IMR-90 (cell line): ENCODE data around the gene RPN1. TPM values are rescaled to one million over a fixed set of nuclear protein-coding genes. Genes with fewer than 3 reads are reported as not detected.

Experiments used
- ATAC-seq: fragments of 200-7000 bp; cut with Tn5 transposase; 2 replicates; pipeline ENCODE4 v1.9.1; 2020; ENCODE audit warnings: low read depth, mild to moderate bottlenecking, moderate library complexity
- BruUV-seq: library from RNA; stranded (reverse); fragments of 400-500 nt; replicated peaks from 2 replicates; lab custom pipeline; 2021; lab: Mats Ljungman, UMichigan
- CTCF ChIA-PET: fragments of 300-600 bp; formaldehyde crosslinking; extraction: SDS; loops from one replicate; lab custom pipeline; 2021; ENCODE audit warnings: antibody characterized with exemption; lab: Yijun Ruan, JAX
- POLR2A ChIA-PET: fragments of 300-600 bp; sonication (Branson Sonifier 250); formaldehyde crosslinking; loops from one replicate; lab custom pipeline; 2022; ENCODE audit warnings: antibody characterized with exemption; ENCODE audit not compliant: unreplicated experiment; lab: Charles Lee
- DNase-seq: peaks from one replicate; pipeline ENCODE4 v3.0.0; 2013
- H2AFZ ChIP-seq: replicated peaks from 2 replicates; pipeline ENCODE3; 2013; ENCODE audit warnings: low read length, mild to moderate bottlenecking; ENCODE audit not compliant: poor library complexity
- H2AK5ac ChIP-seq: 2 replicates; pipeline ENCODE4 v1.6.1; 2013; ENCODE audit warnings: low read depth, low read length, inconsistent platforms
- H2AK9ac ChIP-seq: replicated peaks from 2 replicates; pipeline ENCODE3; 2013; ENCODE audit warnings: mild to moderate bottlenecking, low read depth, low read length, moderate library complexity; ENCODE audit not compliant: poor library complexity
- H2BK120ac ChIP-seq: 2 replicates; pipeline ENCODE4 v1.6.1; 2013; ENCODE audit warnings: low read depth, low read length, inconsistent platforms
- H2BK15ac ChIP-seq: 3 replicates; pipeline ENCODE4 v1.6.1; 2013; ENCODE audit warnings: low read depth, low read length, inconsistent platforms
- H2BK20ac ChIP-seq: 2 replicates; pipeline ENCODE4 v1.6.1; 2013; ENCODE audit warnings: low read depth, mild to moderate bottlenecking, inconsistent platforms, low read length, moderate library complexity
- H2BK5ac ChIP-seq: 2 replicates; pipeline ENCODE4 v1.6.1; 2013; ENCODE audit warnings: mild to moderate bottlenecking, low read depth, low read length, inconsistent platforms; ENCODE audit not compliant: poor library complexity, severe bottlenecking
- H3K14ac ChIP-seq: replicated peaks from 2 replicates; pipeline ENCODE4 v1.6.1; 2013; ENCODE audit warnings: low read depth, low read length, inconsistent platforms
- H3K18ac ChIP-seq: 2 replicates; pipeline ENCODE4 v1.6.1; 2013; ENCODE audit warnings: low read depth, low read length, control low read depth
- H3K23ac ChIP-seq: 2 replicates; pipeline ENCODE4 v1.6.1; 2013; ENCODE audit warnings: low read depth, low read length, inconsistent platforms
- H3K27ac ChIP-seq: 2 replicates; pipeline ENCODE4 v1.5.1; 2013; ENCODE audit warnings: mild to moderate bottlenecking, control low read depth, low read length; ENCODE audit not compliant: insufficient read depth
- H3K27me3 ChIP-seq: 2 replicates; pipeline ENCODE4 v1.6.1; 2013; ENCODE audit warnings: low read length; ENCODE audit not compliant: control insufficient read depth, insufficient read depth
- H3K36me3 ChIP-seq: 2 replicates; pipeline ENCODE4 v1.6.1; 2013; ENCODE audit warnings: low read length, mixed read lengths; ENCODE audit not compliant: control insufficient read depth, insufficient read depth
- H3K4ac ChIP-seq: 2 replicates; pipeline ENCODE4 v1.6.1; 2013; ENCODE audit warnings: low read depth, low read length, inconsistent platforms
- H3K4me1 ChIP-seq: 2 replicates; pipeline ENCODE4 v1.6.1; 2013; ENCODE audit warnings: low read length, mixed read lengths; ENCODE audit not compliant: control insufficient read depth, insufficient read depth
- H3K4me2 ChIP-seq: 2 replicates; pipeline ENCODE4 v1.6.1; 2013; ENCODE audit warnings: low read depth, mild to moderate bottlenecking, control low read depth, low read length, moderate library complexity
- H3K4me3 ChIP-seq: 2 replicates; pipeline ENCODE4 v1.5.1; 2013; ENCODE audit warnings: low read depth, mild to moderate bottlenecking, control low read depth, low read length, moderate library complexity; ENCODE audit not compliant: insufficient read depth
- H3K56ac ChIP-seq: 2 replicates; pipeline ENCODE4 v1.6.1; 2013; ENCODE audit warnings: low read length, inconsistent platforms; ENCODE audit not compliant: insufficient read depth; ENCODE audit errors: extremely low read depth
- H3K79me1 ChIP-seq, 2 experiments: 2 replicates each; pipeline ENCODE4 v1.6.1; 2013; ENCODE audit warnings: low read length in 2 of 2, inconsistent platforms in 1 of 2, low read depth in 1 of 2
- H3K9ac ChIP-seq: 2 replicates; pipeline ENCODE4 v1.6.1; 2013; ENCODE audit warnings: low read depth, low read length, control low read depth
- H3K9me1 ChIP-seq: 2 replicates; pipeline ENCODE4 v1.6.1; 2013; ENCODE audit warnings: low read length, inconsistent platforms; ENCODE audit not compliant: insufficient read depth
- H3K9me3 ChIP-seq: 2 replicates; pipeline ENCODE4 v1.6.1; 2013; ENCODE audit warnings: low read length; ENCODE audit not compliant: control insufficient read depth, insufficient read depth
- H4K20me1 ChIP-seq: 2 replicates; pipeline ENCODE4 v1.6.1; 2013; ENCODE audit warnings: low read length, inconsistent platforms; ENCODE audit not compliant: insufficient read depth
- H4K5ac ChIP-seq: 2 replicates; pipeline ENCODE4 v1.6.1; 2013; ENCODE audit warnings: mild to moderate bottlenecking, low read depth, low read length, control low read depth
- H4K8ac ChIP-seq, 2 experiments: 2 replicates each; pipeline ENCODE4 v1.6.1; 2013; ENCODE audit warnings: low read depth in 2 of 2, low read length in 2 of 2, control low read depth in 1 of 2, inconsistent platforms in 1 of 2
- H4K91ac ChIP-seq: 2 replicates; pipeline ENCODE4 v1.6.1; 2013; ENCODE audit warnings: low read depth, low read length, inconsistent platforms; ENCODE audit not compliant: insufficient read depth
- BHLHE40 ChIP-seq: fragments of 150-350 bp; IDR thresholded peaks from 2 replicates; pipeline ENCODE4 v1.6.1; 2016; ENCODE audit warnings: mild to moderate bottlenecking, low read depth, low read length
- CEBPB ChIP-seq: IDR thresholded peaks from 2 replicates; pipeline ENCODE4 v1.6.1; 2012; ENCODE audit warnings: low read depth, low read length, improper control_type of control experiment
- CHD1 ChIP-seq: IDR thresholded peaks from 2 replicates; pipeline ENCODE4 v1.6.1; 2012; ENCODE audit warnings: low read depth, low read length, improper control_type of control experiment
- CTCF ChIP-seq: conservative IDR thresholded peaks from 2 replicates; pipeline ENCODE4 v1.5.1; 2012; ENCODE audit warnings: mild to moderate bottlenecking, low read depth, low read length, improper control_type of control experiment
- ELK1 ChIP-seq: fragments of 150-350 bp; IDR thresholded peaks from 2 replicates; pipeline ENCODE4 v1.6.1; 2016; ENCODE audit warnings: low read depth, mild to moderate bottlenecking, low read length, moderate library complexity, borderline replicate concordance
- FOS ChIP-seq: fragments of 150-350 bp; IDR thresholded peaks from 2 replicates; pipeline ENCODE4 v1.6.1; 2016; ENCODE audit warnings: low read depth, low read length
- MAFK ChIP-seq: IDR thresholded peaks from 2 replicates; pipeline ENCODE4 v1.6.1; 2012; ENCODE audit warnings: low read depth, low read length, improper control_type of control experiment
- MAZ ChIP-seq: IDR thresholded peaks from 2 replicates; pipeline ENCODE4 v1.6.1; 2012; ENCODE audit warnings: low read depth, mild to moderate bottlenecking, low read length, improper control_type of control experiment, moderate library complexity, borderline replicate concordance
- MXI1 ChIP-seq: IDR thresholded peaks from 2 replicates; pipeline ENCODE4 v1.6.1; 2012; ENCODE audit warnings: low read depth, mild to moderate bottlenecking, low read length, moderate library complexity, borderline replicate concordance
- NFE2L2 ChIP-seq: fragments of 150-350 bp; IDR thresholded peaks from 2 replicates; pipeline ENCODE4 v1.6.1; 2016; ENCODE audit warnings: low read depth, mild to moderate bottlenecking, low read length
- POLR2A ChIP-seq: IDR thresholded peaks from 2 replicates; pipeline ENCODE4 v1.6.1; 2012; ENCODE audit warnings: mild to moderate bottlenecking, low read depth, low read length
- RAD21 ChIP-seq: IDR thresholded peaks from 2 replicates; pipeline ENCODE4 v1.6.1; 2012; ENCODE audit warnings: low read length, improper control_type of control experiment
- RCOR1 ChIP-seq: IDR thresholded peaks from 2 replicates; pipeline ENCODE4 v1.6.1; 2012; ENCODE audit warnings: mild to moderate bottlenecking, low read length, improper control_type of control experiment; ENCODE audit not compliant: insufficient replicate concordance
- RFX5 ChIP-seq: IDR thresholded peaks from 2 replicates; pipeline ENCODE4 v1.8.0; 2012; ENCODE audit warnings: low read depth, mild to moderate bottlenecking, low read length, moderate library complexity
- SMC3 ChIP-seq: fragments of 150-350 bp; IDR thresholded peaks from 2 replicates; pipeline ENCODE4 v1.6.1; 2016; ENCODE audit warnings: low read depth, mild to moderate bottlenecking, antibody characterized with exemption, low read length, moderate library complexity
- USF2 ChIP-seq: fragments of 150-350 bp; IDR thresholded peaks from 2 replicates; pipeline ENCODE4 v1.6.1; 2017; ENCODE audit warnings: mild to moderate bottlenecking, antibody characterized with exemption, low read length, low read depth
- WGBS, 2 experiments: methylation state at CpG; one replicate each; pipeline versions ENCODE4 v1.1.5 to v1.1.7; 2013; ENCODE audit warnings: missing lambda C conversion rate in 2 of 2; ENCODE audit not compliant: insufficient read length in 1 of 2; ENCODE audit errors: extremely low coverage in 2 of 2; 5-methylcytosine and 5-hydroxymethylcytosine counted together
- dilution Hi-C: fragments of 300-500 bp; cut with HindIII; formaldehyde crosslinking; loops from one replicate; pipeline ENCODE4 v1.14.3; 2018; ENCODE audit warnings: low sequenced_read_pairs; ENCODE audit not compliant: unreplicated experiment
- in situ Hi-C: fragments of 300-500 bp; cut with MboI; formaldehyde crosslinking; loops from 3 replicates; pipeline ENCODE4 v1.14.3; 2019; ENCODE audit warnings: low sequenced_read_pairs, inconsistent platforms, mixed read lengths
- intact Hi-C: fragments of 100-400 bp; cut with micrococcal nuclease; formaldehyde crosslinking; loops from 2 replicates; pipeline ENCODE4 v1.10.0; 2022
- polyA plus RNA-seq, 3 experiments: library from polyadenylated mRNA; depleted of rRNA; stranded (reverse); fragments of >200 nt; gene quantifications; 2 replicates each; pipeline ENCODE4 v1.2.3, GENCODE V29; 2012; ENCODE audit warnings: low replicate concordance in 1 of 3
- total RNA-seq: library from RNA; depleted of rRNA; stranded (reverse); fragments of >200 nt; gene quantifications from 2 replicates; pipeline ENCODE4 v1.2.3, GENCODE V29; 2012

The RPN1 gene
- total and polyA plus RNA-seq, 2 of the 4 experiments (the other 2 are of a cell fraction), result 252 to 736 TPM

GRCh38 chr3:128578346-128578745 lies 72.3 kb downstream of the RPN1 start:
- ATAC-seq, result no peak

More at GRCh38 chr3:128578346-128578745, 72.3 kb downstream of the RPN1 start:
- Histone ChIP-seq H3K4me2 (no peak overlapping the region), H4K20me1 (no peaks in the 10 kb centered on the region), H2BK5ac (no peak overlapping the region), H3K56ac (no peak overlapping the region), H3K27ac (no peak overlapping the region), H4K8ac (no peak overlapping the region), H4K5ac (no peak overlapping the region), H4K91ac (no peak overlapping the region), H3K23ac (no peak overlapping the region), H2BK15ac (no peak overlapping the region), H3K9me3 (peaks cover 6% of the 10 kb centered on the region), H2BK20ac (no peak overlapping the region), H3K14ac (no peak overlapping the region), H2AK9ac (no peak overlapping the region), H2AK5ac (no peak overlapping the region), H2BK120ac (no peak overlapping the region), H3K9me1 (no peaks in the 10 kb centered on the region), H3K4me3 (no peak overlapping the region), H3K36me3 (no peaks in the 10 kb centered on the region), H2AFZ (no peak overlapping the region), H3K18ac (no peak overlapping the region), H3K27me3 (peaks cover 32% of the 10 kb centered on the region), H3K4ac (no peak overlapping the region), H3K79me1 (no peaks in the 10 kb centered on the region), H3K4me1 (no peaks in the 10 kb centered on the region), H3K9ac (no peak overlapping the region)
- ChIA-PET CTCF (no interaction called here), POLR2A (no interaction called here)
- dilution Hi-C loops (no loop called here), in situ Hi-C loops (no loop called here), intact Hi-C loops (no loop called here)
- BruUV-seq, result no TSS peak
- WGBS, 2 experiments, result 73% methylated on average over 3 of the region's 9 CpGs; no CpG with 5 or more reads in 1 of the 2 experiments
- DNase-seq, result no peak
- TF ChIP-seq RAD21 (no peak), MAZ (no peak), MAFK (no peak), RCOR1 (no peak), USF2 (no peak), NFE2L2 (no peak), ELK1 (no peak), CTCF (no peak), CHD1 (no peak), SMC3 (no peak), RFX5 (no peak), FOS (no peak), MXI1 (no peak), POLR2A (no peak), CEBPB (no peak), BHLHE40 (no peak)
